IMR-90 (cell line): ENCODE results near the gene CLNK. TPM values are rescaled to one million over a fixed set of nuclear protein-coding genes. Genes with fewer than 3 reads are reported as not detected.

Experiments
- ATAC-seq: fragments of 200-7000 bp; cut with Tn5 transposase; 2 replicates; pipeline ENCODE4 v1.9.1; 2020; ENCODE audit warnings: low read depth, mild to moderate bottlenecking, moderate library complexity
- BruUV-seq: library from RNA; stranded (reverse); fragments of 400-500 nt; replicated peaks from 2 replicates; lab custom pipeline; 2021; lab: Mats Ljungman, UMichigan
- CTCF ChIA-PET: fragments of 300-600 bp; formaldehyde crosslinking; extraction: SDS; loops from one replicate; lab custom pipeline; 2021; ENCODE audit warnings: antibody characterized with exemption; lab: Yijun Ruan, JAX
- POLR2A ChIA-PET: fragments of 300-600 bp; sonication (Branson Sonifier 250); formaldehyde crosslinking; loops from one replicate; lab custom pipeline; 2022; ENCODE audit warnings: antibody characterized with exemption; ENCODE audit not compliant: unreplicated experiment; lab: Charles Lee
- DNase-seq: peaks from one replicate; pipeline ENCODE4 v3.0.0; 2013
- H2AFZ ChIP-seq: replicated peaks from 2 replicates; pipeline ENCODE3; 2013; ENCODE audit warnings: low read length, mild to moderate bottlenecking; ENCODE audit not compliant: poor library complexity
- H2AK5ac ChIP-seq: 2 replicates; pipeline ENCODE4 v1.6.1; 2013; ENCODE audit warnings: low read depth, low read length, inconsistent platforms
- H2AK9ac ChIP-seq: replicated peaks from 2 replicates; pipeline ENCODE3; 2013; ENCODE audit warnings: mild to moderate bottlenecking, low read depth, low read length, moderate library complexity; ENCODE audit not compliant: poor library complexity
- H2BK120ac ChIP-seq: 2 replicates; pipeline ENCODE4 v1.6.1; 2013; ENCODE audit warnings: low read depth, low read length, inconsistent platforms
- H2BK15ac ChIP-seq: 3 replicates; pipeline ENCODE4 v1.6.1; 2013; ENCODE audit warnings: low read depth, low read length, inconsistent platforms
- H2BK20ac ChIP-seq: 2 replicates; pipeline ENCODE4 v1.6.1; 2013; ENCODE audit warnings: low read depth, mild to moderate bottlenecking, inconsistent platforms, low read length, moderate library complexity
- H2BK5ac ChIP-seq: 2 replicates; pipeline ENCODE4 v1.6.1; 2013; ENCODE audit warnings: mild to moderate bottlenecking, low read depth, low read length, inconsistent platforms; ENCODE audit not compliant: poor library complexity, severe bottlenecking
- H3K14ac ChIP-seq: replicated peaks from 2 replicates; pipeline ENCODE4 v1.6.1; 2013; ENCODE audit warnings: low read depth, low read length, inconsistent platforms
- H3K18ac ChIP-seq: 2 replicates; pipeline ENCODE4 v1.6.1; 2013; ENCODE audit warnings: low read depth, low read length, control low read depth
- H3K23ac ChIP-seq: 2 replicates; pipeline ENCODE4 v1.6.1; 2013; ENCODE audit warnings: low read depth, low read length, inconsistent platforms
- H3K27ac ChIP-seq: 2 replicates; pipeline ENCODE4 v1.5.1; 2013; ENCODE audit warnings: mild to moderate bottlenecking, control low read depth, low read length; ENCODE audit not compliant: insufficient read depth
- H3K27me3 ChIP-seq: 2 replicates; pipeline ENCODE4 v1.6.1; 2013; ENCODE audit warnings: low read length; ENCODE audit not compliant: control insufficient read depth, insufficient read depth
- H3K36me3 ChIP-seq: 2 replicates; pipeline ENCODE4 v1.6.1; 2013; ENCODE audit warnings: low read length, mixed read lengths; ENCODE audit not compliant: control insufficient read depth, insufficient read depth
- H3K4ac ChIP-seq: 2 replicates; pipeline ENCODE4 v1.6.1; 2013; ENCODE audit warnings: low read depth, low read length, inconsistent platforms
- H3K4me1 ChIP-seq: 2 replicates; pipeline ENCODE4 v1.6.1; 2013; ENCODE audit warnings: low read length, mixed read lengths; ENCODE audit not compliant: control insufficient read depth, insufficient read depth
- H3K4me2 ChIP-seq: 2 replicates; pipeline ENCODE4 v1.6.1; 2013; ENCODE audit warnings: low read depth, mild to moderate bottlenecking, control low read depth, low read length, moderate library complexity
- H3K4me3 ChIP-seq: 2 replicates; pipeline ENCODE4 v1.5.1; 2013; ENCODE audit warnings: low read depth, mild to moderate bottlenecking, control low read depth, low read length, moderate library complexity; ENCODE audit not compliant: insufficient read depth
- H3K56ac ChIP-seq: 2 replicates; pipeline ENCODE4 v1.6.1; 2013; ENCODE audit warnings: low read length, inconsistent platforms; ENCODE audit not compliant: insufficient read depth; ENCODE audit errors: extremely low read depth
- H3K79me1 ChIP-seq, 2 experiments: 2 replicates each; pipeline ENCODE4 v1.6.1; 2013; ENCODE audit warnings: low read length in 2 of 2, inconsistent platforms in 1 of 2, low read depth in 1 of 2
- H3K9ac ChIP-seq: 2 replicates; pipeline ENCODE4 v1.6.1; 2013; ENCODE audit warnings: low read depth, low read length, control low read depth
- H3K9me1 ChIP-seq: 2 replicates; pipeline ENCODE4 v1.6.1; 2013; ENCODE audit warnings: low read length, inconsistent platforms; ENCODE audit not compliant: insufficient read depth
- H3K9me3 ChIP-seq: 2 replicates; pipeline ENCODE4 v1.6.1; 2013; ENCODE audit warnings: low read length; ENCODE audit not compliant: control insufficient read depth, insufficient read depth
- H4K20me1 ChIP-seq: 2 replicates; pipeline ENCODE4 v1.6.1; 2013; ENCODE audit warnings: low read length, inconsistent platforms; ENCODE audit not compliant: insufficient read depth
- H4K5ac ChIP-seq: 2 replicates; pipeline ENCODE4 v1.6.1; 2013; ENCODE audit warnings: mild to moderate bottlenecking, low read depth, low read length, control low read depth
- H4K8ac ChIP-seq, 2 experiments: 2 replicates each; pipeline ENCODE4 v1.6.1; 2013; ENCODE audit warnings: low read depth in 2 of 2, low read length in 2 of 2, control low read depth in 1 of 2, inconsistent platforms in 1 of 2
- H4K91ac ChIP-seq: 2 replicates; pipeline ENCODE4 v1.6.1; 2013; ENCODE audit warnings: low read depth, low read length, inconsistent platforms; ENCODE audit not compliant: insufficient read depth
- BHLHE40 ChIP-seq: fragments of 150-350 bp; IDR thresholded peaks from 2 replicates; pipeline ENCODE4 v1.6.1; 2016; ENCODE audit warnings: mild to moderate bottlenecking, low read depth, low read length
- CEBPB ChIP-seq: IDR thresholded peaks from 2 replicates; pipeline ENCODE4 v1.6.1; 2012; ENCODE audit warnings: low read depth, low read length, improper control_type of control experiment
- CHD1 ChIP-seq: IDR thresholded peaks from 2 replicates; pipeline ENCODE4 v1.6.1; 2012; ENCODE audit warnings: low read depth, low read length, improper control_type of control experiment
- MAFK ChIP-seq: IDR thresholded peaks from 2 replicates; pipeline ENCODE4 v1.6.1; 2012; ENCODE audit warnings: low read depth, low read length, improper control_type of control experiment
- MXI1 ChIP-seq: IDR thresholded peaks from 2 replicates; pipeline ENCODE4 v1.6.1; 2012; ENCODE audit warnings: low read depth, mild to moderate bottlenecking, low read length, moderate library complexity, borderline replicate concordance
- NFE2L2 ChIP-seq: fragments of 150-350 bp; IDR thresholded peaks from 2 replicates; pipeline ENCODE4 v1.6.1; 2016; ENCODE audit warnings: low read depth, mild to moderate bottlenecking, low read length
- POLR2A ChIP-seq: IDR thresholded peaks from 2 replicates; pipeline ENCODE4 v1.6.1; 2012; ENCODE audit warnings: mild to moderate bottlenecking, low read depth, low read length
- RAD21 ChIP-seq: IDR thresholded peaks from 2 replicates; pipeline ENCODE4 v1.6.1; 2012; ENCODE audit warnings: low read length, improper control_type of control experiment
- RCOR1 ChIP-seq: IDR thresholded peaks from 2 replicates; pipeline ENCODE4 v1.6.1; 2012; ENCODE audit warnings: mild to moderate bottlenecking, low read length, improper control_type of control experiment; ENCODE audit not compliant: insufficient replicate concordance
- RFX5 ChIP-seq: IDR thresholded peaks from 2 replicates; pipeline ENCODE4 v1.8.0; 2012; ENCODE audit warnings: low read depth, mild to moderate bottlenecking, low read length, moderate library complexity
- WGBS, 2 experiments: methylation state at CpG; one replicate each; pipeline versions ENCODE4 v1.1.5 to v1.1.7; 2013; ENCODE audit warnings: missing lambda C conversion rate in 2 of 2; ENCODE audit not compliant: insufficient read length in 1 of 2; ENCODE audit errors: extremely low coverage in 2 of 2; 5-methylcytosine and 5-hydroxymethylcytosine counted together
- dilution Hi-C: fragments of 300-500 bp; cut with HindIII; formaldehyde crosslinking; loops from one replicate; pipeline ENCODE4 v1.14.3; 2018; ENCODE audit warnings: low sequenced_read_pairs; ENCODE audit not compliant: unreplicated experiment
- in situ Hi-C: fragments of 300-500 bp; cut with MboI; formaldehyde crosslinking; loops from 3 replicates; pipeline ENCODE4 v1.14.3; 2019; ENCODE audit warnings: low sequenced_read_pairs, inconsistent platforms, mixed read lengths
- intact Hi-C: fragments of 100-400 bp; cut with micrococcal nuclease; formaldehyde crosslinking; loops from 2 replicates; pipeline ENCODE4 v1.10.0; 2022
- polyA plus RNA-seq, 3 experiments: library from polyadenylated mRNA; depleted of rRNA; stranded (reverse); fragments of >200 nt; gene quantifications; 2 replicates each; pipeline ENCODE4 v1.2.3, GENCODE V29; 2012; ENCODE audit warnings: low replicate concordance in 1 of 3
- total RNA-seq: library from RNA; depleted of rRNA; stranded (reverse); fragments of >200 nt; gene quantifications from 2 replicates; pipeline ENCODE4 v1.2.3, GENCODE V29; 2012
- TF ChIP-seq, protein P1 (sequence below): fragments of 150-350 bp; IDR thresholded peaks from 2 replicates; pipeline ENCODE4 v1.6.1; 2016; ENCODE audit warnings: low read depth, mild to moderate bottlenecking, low read length, moderate library complexity, borderline replicate concordance
- TF ChIP-seq, protein P2 (sequence below): conservative IDR thresholded peaks from 2 replicates; pipeline ENCODE4 v1.5.1; 2012; ENCODE audit warnings: mild to moderate bottlenecking, low read depth, low read length, improper control_type of control experiment

Gene CLNK
- total and polyA plus RNA-seq, 2 of the 4 experiments (the other 2 are of a cell fraction), result not detected

DNA sequence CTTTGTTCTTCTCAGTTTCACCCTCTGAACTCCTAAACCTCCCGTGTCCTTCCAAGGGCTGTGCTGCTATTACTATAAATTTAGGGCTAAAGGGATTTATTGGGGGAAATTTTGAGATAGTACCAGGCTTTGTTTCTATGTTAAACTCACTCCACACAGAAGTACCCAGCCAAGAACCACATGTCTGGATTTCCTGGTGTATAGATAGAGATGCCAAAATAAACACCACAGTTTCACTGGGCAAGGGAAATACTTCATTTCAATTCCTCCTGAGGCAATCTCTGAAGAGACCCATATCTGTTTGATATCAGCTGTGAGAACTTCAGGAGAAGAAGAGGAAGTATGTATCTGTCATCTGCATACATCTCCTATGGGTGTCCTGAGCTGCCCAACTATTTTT, 21.7 kb upstream of the CLNK start:
- TF ChIP-seq RFX5 (no peak), CEBPB (no peak), RAD21 (no peak), MAFK (no peak), BHLHE40 (no peak), POLR2A (no peak), NFE2L2 (no peak), CHD1 (no peak), MXI1 (no peak), RCOR1 (no peak)
- TF ChIP-seq, protein P1, sequence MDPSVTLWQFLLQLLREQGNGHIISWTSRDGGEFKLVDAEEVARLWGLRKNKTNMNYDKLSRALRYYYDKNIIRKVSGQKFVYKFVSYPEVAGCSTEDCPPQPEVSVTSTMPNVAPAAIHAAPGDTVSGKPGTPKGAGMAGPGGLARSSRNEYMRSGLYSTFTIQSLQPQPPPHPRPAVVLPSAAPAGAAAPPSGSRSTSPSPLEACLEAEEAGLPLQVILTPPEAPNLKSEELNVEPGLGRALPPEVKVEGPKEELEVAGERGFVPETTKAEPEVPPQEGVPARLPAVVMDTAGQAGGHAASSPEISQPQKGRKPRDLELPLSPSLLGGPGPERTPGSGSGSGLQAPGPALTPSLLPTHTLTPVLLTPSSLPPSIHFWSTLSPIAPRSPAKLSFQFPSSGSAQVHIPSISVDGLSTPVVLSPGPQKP, result no peak
- TF ChIP-seq, protein P2, sequence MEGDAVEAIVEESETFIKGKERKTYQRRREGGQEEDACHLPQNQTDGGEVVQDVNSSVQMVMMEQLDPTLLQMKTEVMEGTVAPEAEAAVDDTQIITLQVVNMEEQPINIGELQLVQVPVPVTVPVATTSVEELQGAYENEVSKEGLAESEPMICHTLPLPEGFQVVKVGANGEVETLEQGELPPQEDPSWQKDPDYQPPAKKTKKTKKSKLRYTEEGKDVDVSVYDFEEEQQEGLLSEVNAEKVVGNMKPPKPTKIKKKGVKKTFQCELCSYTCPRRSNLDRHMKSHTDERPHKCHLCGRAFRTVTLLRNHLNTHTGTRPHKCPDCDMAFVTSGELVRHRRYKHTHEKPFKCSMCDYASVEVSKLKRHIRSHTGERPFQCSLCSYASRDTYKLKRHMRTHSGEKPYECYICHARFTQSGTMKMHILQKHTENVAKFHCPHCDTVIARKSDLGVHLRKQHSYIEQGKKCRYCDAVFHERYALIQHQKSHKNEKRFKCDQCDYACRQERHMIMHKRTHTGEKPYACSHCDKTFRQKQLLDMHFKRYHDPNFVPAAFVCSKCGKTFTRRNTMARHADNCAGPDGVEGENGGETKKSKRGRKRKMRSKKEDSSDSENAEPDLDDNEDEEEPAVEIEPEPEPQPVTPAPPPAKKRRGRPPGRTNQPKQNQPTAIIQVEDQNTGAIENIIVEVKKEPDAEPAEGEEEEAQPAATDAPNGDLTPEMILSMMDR, result no peak
- Histone ChIP-seq H2AK9ac (no peak overlapping the region), H3K9me1 (peaks cover 11% of the 10 kb centered on the region; the same call in 1 of the 2 replicates), H3K4me2 (no peak overlapping the region), H3K4me3 (no peak overlapping the region), H3K14ac (no peak overlapping the region), H3K36me3 (no peaks in the 10 kb centered on the region), H4K5ac (no peak overlapping the region), H4K91ac (no peak overlapping the region), H2BK5ac (no peak overlapping the region), H4K8ac (no peak overlapping the region), H3K9ac (no peak overlapping the region), H3K9me3 (0 out of 2 replicates have a peak, but pooled peaks cover 2% of the 10 kb centered on the region), H3K23ac (no peak overlapping the region), H3K56ac (no peak overlapping the region), H4K20me1 (no peaks in the 10 kb centered on the region), H2AK5ac (no peak overlapping the region), H2BK15ac (no peak overlapping the region), H3K27me3 (no peaks in the 10 kb centered on the region), H3K79me1 (no peaks in the 10 kb centered on the region), H3K4ac (no peak overlapping the region), H2AFZ (no peak overlapping the region), H2BK20ac (no peak overlapping the region), H3K27ac (no peak overlapping the region), H3K18ac (no peak overlapping the region), H2BK120ac (no peak overlapping the region), H3K4me1 (peaks cover 10% of the 10 kb centered on the region)
- in situ Hi-C loops, result loop anchor here (25.0 kb wide), 1 partner anchor 106 kb away; no protein-coding TSS in a partner anchor
- no TSS peak for BruUV-seq
- CTCF ChIA-PET, result no interaction called here
- ATAC-seq (no peak), DNase-seq (peak; percentile 23)
- intact Hi-C loops, result no loop called here
- WGBS, 2 experiments, result no CpG with 5 or more reads among the region's 1 CpG
- POLR2A ChIA-PET, result no interaction called here
- dilution Hi-C loops, result no loop called here
